Activated T-helper 1 cell treated with anti-CD3 and anti-CD28 coated beads, Interleukin-2, amount 50 U/mL, for 16 hours (primary cell): ENCODE data around the gene BRCA1.
"Not testable (repeated sequence)": the region's sequence is repeated elsewhere in the genome, so short reads cannot be mapped to it uniquely, and the experiment has no call there.

ENCODE experiments used
- DNase-seq, 2 donors: peaks; one replicate each; pipeline ENCODE4 v3.0.0-alpha.2; 2020; ENCODE audit warnings: low read depth in 1 of 2, low spot score in 1 of 2

Gene BRCA1

DNA sequence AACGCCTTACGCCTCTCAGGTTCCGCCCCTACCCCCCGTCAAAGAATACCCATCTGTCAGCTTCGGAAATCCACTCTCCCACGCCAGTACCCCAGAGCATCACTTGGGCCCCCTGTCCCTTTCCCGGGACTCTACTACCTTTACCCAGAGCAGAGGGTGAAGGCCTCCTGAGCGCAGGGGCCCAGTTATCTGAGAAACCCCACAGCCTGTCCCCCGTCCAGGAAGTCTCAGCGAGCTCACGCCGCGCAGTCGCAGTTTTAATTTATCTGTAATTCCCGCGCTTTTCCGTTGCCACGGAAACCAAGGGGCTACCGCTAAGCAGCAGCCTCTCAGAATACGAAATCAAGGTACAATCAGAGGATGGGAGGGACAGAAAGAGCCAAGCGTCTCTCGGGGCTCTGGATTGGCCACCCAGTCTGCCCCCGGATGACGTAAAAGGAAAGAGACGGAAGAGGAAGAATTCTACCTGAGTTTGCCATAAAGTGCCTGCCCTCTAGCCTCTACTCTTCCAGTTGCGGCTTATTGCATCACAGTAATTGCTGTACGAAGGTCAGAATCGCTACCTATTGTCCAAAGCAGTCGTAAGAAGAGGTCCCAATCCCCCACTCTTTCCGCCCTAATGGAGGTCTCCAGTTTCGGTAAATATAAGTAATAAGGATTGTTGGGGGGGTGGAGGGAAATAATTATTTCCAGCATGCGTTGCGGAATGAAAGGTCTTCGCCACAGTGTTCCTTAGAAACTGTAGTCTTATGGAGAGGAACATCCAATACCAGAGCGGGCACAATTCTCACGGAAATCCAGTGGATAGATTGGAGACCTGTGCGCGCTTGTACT is at the start of gene BRCA1:
BRCA1 (minus strand) TSS at position 232 of the 834 bp plus-strand sequence. CDS start 1,268 bp downstream, outside the sequence.
- DNase-seq = peak; percentile 85 to 87

GRCh38 chr17:43171586-43172487 is 46.7 kb upstream of the BRCA1 start:
- DNase-seq = no peak

GRCh38 chr17:43170766-43171585 is 45.8 kb upstream of the BRCA1 start, which contains the start of gene NBR1:
TSS of gene NBR1 (plus strand) at chr17:43171214. CDS start at chr17:43175800, 4,586 bp downstream.
- peak; percentile 86 to 88 for DNase-seq

DNA sequence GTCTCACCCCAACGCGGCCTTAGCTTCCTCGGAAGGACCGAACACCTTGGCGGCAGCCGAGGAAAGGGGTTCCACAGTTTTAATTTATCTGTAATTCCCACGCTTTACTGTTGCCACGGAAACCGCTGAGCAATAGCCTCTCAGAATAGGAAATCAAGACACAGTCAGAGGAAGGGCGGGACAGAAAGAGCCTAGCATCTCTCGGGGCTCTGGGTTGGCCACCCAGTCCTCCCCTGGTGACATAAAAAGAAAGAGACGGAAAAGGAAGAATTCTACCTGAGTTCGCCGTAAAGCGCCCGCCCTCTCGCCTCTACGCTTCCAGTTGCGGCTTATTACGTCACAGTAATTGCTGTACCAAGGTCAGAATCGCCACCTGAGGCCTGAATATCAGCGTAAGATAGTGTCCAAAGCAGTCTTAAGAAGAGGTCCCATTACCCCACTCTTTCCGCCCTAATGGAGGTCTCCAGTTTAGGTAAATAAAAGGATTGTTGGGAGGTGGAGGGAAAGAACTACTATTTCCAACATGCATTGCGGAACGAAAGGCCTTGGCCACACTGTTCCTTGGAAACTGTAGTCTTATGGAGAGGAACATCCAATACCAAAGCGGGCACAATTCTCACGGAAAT is 45.1 kb upstream of the BRCA1 start:
- DNase-seq = peak; percentile 67 to 76

- DNase-seq = peak in 1 of 2 donors; percentile 2
Measured at GRCh38 chr17:43169561-43170139, 44.5 kb upstream of the BRCA1 start.

DNA sequence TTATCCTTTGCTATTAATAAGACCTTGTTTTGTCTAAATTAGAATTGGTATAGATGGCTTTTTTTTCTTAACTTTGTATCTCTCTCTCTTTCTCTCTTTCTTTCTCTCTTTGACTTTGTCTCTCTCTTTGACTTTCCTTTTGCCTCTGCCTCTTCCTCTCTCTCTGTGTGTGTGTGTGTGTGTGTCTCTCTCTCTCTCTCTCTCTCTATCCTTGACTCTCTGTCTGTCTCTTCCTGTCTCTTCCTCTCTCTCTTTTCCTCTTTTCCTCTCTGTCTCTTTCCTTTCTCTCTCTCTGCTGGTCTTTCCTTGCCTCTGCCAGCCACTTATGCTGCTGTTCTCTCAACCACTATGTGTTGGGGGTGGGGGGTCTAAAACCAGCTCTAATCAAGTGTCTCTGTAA is 40.8 kb upstream of the BRCA1 start:
- DNase-seq = not testable (repeated sequence)

GRCh38 chr17:43159957-43160356 is 34.8 kb upstream of the BRCA1 start:
- DNase-seq = not testable (repeated sequence)

DNA sequence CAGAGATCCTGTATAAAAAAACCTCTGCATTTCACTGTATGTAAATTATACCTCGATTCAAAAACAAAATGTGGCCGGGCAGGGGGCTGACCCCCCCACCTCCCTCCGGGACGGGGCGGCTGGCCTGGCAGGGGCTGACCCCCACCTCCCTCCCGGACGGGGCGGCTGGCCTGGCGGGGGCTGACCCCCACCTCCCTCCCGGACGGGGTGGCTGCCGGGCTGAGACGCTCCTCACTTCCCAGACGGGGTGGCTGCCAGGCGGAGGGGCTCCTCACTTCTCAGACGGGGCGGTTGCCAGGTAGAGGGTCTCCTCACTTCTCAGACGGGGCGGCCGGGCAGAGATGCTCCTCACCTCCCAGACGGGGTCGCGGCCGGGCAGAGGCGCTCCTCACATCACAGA is 34.1 kb upstream of the BRCA1 start:
- DNase-seq = not testable (repeated sequence)

GRCh38 chr17:43155666-43156065 is 30.5 kb upstream of the BRCA1 start:
- DNase-seq = no peak

DNA sequence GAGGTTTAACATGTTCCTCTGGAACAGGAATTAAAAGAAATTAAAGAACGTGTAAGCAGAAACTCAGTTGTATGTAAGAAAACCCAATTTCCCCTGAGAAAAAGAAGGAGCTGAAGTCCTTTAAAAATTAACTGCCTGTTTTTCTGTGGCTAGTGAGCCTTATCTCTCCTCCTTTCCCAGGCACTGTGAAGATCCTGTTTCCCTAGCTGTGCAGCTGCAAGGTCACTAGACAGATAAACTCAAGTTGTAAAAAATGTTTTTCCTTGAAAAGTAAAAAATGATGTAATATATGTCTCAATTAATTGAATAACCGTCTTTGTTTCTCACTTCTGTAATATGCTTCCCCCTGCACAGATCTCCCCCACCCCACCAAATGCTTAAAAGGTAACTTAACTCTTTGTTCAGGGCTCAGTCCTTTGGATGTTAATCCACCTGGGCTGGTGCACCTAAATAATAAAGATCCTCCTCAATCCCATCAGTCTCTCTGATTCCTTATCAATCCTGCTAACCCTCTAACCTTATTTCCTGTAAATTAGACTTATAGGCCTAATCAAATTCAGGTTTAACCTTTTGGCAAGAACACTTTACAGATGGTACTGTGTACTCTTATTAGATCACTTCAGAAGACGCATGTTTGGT is 28.2 kb upstream of the BRCA1 start:
- not testable (repeated sequence) for DNase-seq

GRCh38 chr17:43151880-43152456 is 26.8 kb upstream of the BRCA1 start:
- DNase-seq = no peak

- no peak for DNase-seq
Measured at GRCh38 chr17:43146649-43147048, 21.5 kb upstream of the BRCA1 start.

DNA sequence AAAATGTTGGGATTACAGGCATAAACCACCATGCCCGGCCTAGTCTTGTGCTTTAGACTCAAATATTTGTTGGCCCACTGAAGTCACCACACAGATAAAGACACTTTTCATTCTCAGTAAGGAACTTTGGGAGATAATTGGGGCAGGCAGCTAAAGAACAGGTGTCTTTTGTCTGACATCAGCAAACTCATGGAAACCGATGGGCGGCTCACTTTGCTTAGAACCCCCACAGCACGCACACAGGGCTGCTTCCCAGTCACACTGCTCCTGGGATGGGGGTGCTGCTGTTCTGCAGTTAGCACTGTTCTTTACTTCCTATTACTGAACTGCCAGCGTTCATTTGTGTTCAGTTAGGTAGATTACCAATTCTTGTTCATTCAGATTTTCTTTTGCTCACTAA is 18.0 kb upstream of the BRCA1 start:
- no peak for DNase-seq

- DNase-seq = no peak
Measured at GRCh38 chr17:43142153-43142552, 17.0 kb upstream of the BRCA1 start.

DNA sequence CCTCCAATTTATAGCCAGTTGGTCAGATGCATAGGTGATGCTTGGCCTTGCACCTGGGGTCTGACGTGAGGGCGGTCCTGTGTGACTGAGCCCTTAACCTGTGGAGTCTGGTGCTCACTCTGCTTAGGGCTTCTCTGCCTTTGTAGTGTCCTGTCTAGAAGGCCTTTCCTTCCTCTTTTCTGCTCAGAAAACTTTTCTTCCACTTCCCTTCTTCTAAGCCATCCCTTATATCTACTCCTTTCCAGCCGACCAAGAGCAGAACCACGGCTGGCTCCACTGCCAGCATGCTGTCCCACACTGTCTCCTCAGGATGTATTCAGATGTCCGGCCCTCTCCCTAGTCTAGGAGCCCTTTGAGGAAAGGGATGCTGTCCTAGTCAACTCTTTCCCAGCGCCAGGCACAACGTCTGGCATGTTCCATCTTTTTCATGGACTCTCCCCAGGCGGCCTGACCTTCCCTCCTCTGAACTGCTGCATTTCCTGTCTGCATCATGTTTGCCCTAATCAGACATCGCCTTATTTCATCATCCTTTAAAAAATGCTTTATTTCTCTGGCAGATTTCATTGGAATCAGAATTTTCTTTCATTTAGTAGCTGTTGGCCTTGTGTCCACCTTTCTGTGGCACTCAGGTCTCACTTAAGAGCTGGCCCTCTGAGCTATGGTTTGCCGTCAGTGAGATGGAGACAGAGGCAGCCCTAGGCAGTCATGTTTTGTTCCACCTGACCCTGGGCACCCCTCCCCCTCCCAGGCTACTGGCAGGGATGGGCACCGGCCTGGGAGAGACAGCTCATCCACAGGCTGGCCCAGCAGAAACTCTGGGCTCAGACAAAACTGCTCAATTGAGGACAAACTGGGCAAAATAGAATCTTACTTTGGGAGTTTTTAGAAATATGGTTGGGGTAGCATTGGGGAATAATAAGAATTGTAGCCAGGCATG is 15.5 kb upstream of the BRCA1 start:
- no peak for DNase-seq

GRCh38 chr17:43138531-43138930 is 13.4 kb upstream of the BRCA1 start:
- DNase-seq = not testable (repeated sequence)

DNA sequence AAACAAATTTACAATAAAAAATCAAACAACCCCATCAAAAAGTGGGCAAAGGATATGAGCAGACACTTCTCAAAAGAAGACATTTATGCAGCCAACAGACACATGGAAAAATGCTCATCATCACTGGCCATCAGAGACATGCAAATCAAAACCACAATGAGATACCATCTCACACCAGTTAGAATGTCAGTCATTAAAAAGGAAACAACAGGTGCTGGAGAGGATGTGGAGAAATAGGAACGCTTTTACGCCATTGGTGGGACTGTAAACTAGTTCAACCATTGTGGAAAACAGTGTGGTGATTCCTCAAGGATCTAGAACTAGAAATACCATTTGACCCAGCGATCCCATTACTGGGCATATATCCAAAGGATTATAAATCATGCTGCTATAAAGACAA is 11.4 kb upstream of the BRCA1 start:
- DNase-seq = not testable (repeated sequence)

GRCh38 chr17:43135454-43135819 is 10.3 kb upstream of the BRCA1 start:
- DNase-seq = no peak
